Neural cell (in vitro differentiated cells): ENCODE results near the gene XAF1.

Source experiments
- EP300 ChIP-seq: fragments of 450-650 bp; conservative IDR thresholded peaks from 2 replicates; pipeline ENCODE4 v1.6.1; 2014; ENCODE audit warnings: antibody characterized with exemption, mild to moderate bottlenecking, moderate library complexity; ENCODE audit not compliant: poor library complexity, severe bottlenecking
- MXI1 ChIP-seq: fragments of 450-650 bp; conservative IDR thresholded peaks from 2 replicates; pipeline ENCODE4 v1.6.1; 2014; ENCODE audit warnings: antibody characterized with exemption, mild to moderate bottlenecking; ENCODE audit not compliant: poor library complexity, severe bottlenecking
- POLR2AphosphoS5 ChIP-seq: IDR thresholded peaks from 2 replicates; pipeline ENCODE4 v1.6.1; 2012
- RAD21 ChIP-seq: fragments of 450-650 bp; conservative IDR thresholded peaks from 2 replicates; pipeline ENCODE4 v1.6.1; 2014; ENCODE audit warnings: antibody characterized with exemption, mild to moderate bottlenecking, moderate library complexity
- SMC3 ChIP-seq: fragments of 450-650 bp; conservative IDR thresholded peaks from 2 replicates; pipeline ENCODE4 v1.6.1; 2014; ENCODE audit warnings: antibody characterized with exemption, mild to moderate bottlenecking, moderate library complexity; ENCODE audit not compliant: poor library complexity
- TAF1 ChIP-seq: IDR thresholded peaks from 2 replicates; pipeline ENCODE4 v1.6.1; 2012; ENCODE audit warnings: low read depth
- TF ChIP-seq, protein P1 (sequence below): fragments of 450-650 bp; IDR thresholded peaks from 2 replicates; pipeline ENCODE4 v1.5.1; 2014; ENCODE audit warnings: antibody characterized with exemption, mild to moderate bottlenecking, moderate library complexity; ENCODE audit not compliant: poor library complexity, severe bottlenecking
- TF ChIP-seq, protein P2 (sequence below): IDR thresholded peaks from 2 replicates; pipeline ENCODE4 v1.6.1; 2012; ENCODE audit warnings: borderline replicate concordance

DNA sequence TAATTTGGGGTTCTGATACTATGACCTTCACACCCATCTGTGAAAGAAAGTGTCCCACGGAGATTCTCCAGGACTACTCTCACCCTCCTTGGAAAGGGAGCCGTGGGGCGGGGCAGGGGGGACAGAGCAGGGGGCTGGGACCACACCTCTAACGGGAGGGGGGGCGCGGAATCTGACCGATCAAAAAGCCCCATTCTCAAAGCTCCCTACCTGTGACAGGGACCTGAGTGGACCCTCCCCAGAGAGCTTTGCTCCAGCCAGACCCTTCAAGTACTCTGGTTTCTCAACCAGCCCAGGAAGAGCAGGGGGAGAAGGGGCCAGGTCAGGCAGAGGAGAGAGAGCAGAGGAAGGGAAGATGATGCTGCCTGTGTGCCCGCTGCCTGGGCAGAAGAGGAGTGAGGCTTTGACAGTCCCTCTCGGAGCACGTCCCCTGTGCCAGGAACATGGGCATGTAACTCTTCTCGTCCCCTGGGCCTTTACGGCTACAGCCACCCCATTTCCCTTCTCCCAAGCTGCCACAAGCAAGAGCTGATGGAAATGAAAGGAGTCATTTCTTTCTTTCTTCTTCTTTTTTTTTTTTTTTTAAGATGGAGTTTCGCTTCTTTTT lies 682 bp downstream of the XAF1 start:
- TF ChIP-seq, protein P1, sequence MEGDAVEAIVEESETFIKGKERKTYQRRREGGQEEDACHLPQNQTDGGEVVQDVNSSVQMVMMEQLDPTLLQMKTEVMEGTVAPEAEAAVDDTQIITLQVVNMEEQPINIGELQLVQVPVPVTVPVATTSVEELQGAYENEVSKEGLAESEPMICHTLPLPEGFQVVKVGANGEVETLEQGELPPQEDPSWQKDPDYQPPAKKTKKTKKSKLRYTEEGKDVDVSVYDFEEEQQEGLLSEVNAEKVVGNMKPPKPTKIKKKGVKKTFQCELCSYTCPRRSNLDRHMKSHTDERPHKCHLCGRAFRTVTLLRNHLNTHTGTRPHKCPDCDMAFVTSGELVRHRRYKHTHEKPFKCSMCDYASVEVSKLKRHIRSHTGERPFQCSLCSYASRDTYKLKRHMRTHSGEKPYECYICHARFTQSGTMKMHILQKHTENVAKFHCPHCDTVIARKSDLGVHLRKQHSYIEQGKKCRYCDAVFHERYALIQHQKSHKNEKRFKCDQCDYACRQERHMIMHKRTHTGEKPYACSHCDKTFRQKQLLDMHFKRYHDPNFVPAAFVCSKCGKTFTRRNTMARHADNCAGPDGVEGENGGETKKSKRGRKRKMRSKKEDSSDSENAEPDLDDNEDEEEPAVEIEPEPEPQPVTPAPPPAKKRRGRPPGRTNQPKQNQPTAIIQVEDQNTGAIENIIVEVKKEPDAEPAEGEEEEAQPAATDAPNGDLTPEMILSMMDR, result no peak
- TF ChIP-seq MXI1, result no peak
- no peak for TF ChIP-seq EP300
- TF ChIP-seq, protein P2, sequence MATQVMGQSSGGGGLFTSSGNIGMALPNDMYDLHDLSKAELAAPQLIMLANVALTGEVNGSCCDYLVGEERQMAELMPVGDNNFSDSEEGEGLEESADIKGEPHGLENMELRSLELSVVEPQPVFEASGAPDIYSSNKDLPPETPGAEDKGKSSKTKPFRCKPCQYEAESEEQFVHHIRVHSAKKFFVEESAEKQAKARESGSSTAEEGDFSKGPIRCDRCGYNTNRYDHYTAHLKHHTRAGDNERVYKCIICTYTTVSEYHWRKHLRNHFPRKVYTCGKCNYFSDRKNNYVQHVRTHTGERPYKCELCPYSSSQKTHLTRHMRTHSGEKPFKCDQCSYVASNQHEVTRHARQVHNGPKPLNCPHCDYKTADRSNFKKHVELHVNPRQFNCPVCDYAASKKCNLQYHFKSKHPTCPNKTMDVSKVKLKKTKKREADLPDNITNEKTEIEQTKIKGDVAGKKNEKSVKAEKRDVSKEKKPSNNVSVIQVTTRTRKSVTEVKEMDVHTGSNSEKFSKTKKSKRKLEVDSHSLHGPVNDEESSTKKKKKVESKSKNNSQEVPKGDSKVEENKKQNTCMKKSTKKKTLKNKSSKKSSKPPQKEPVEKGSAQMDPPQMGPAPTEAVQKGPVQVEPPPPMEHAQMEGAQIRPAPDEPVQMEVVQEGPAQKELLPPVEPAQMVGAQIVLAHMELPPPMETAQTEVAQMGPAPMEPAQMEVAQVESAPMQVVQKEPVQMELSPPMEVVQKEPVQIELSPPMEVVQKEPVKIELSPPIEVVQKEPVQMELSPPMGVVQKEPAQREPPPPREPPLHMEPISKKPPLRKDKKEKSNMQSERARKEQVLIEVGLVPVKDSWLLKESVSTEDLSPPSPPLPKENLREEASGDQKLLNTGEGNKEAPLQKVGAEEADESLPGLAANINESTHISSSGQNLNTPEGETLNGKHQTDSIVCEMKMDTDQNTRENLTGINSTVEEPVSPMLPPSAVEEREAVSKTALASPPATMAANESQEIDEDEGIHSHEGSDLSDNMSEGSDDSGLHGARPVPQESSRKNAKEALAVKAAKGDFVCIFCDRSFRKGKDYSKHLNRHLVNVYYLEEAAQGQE, result no peak
- no peak for TF ChIP-seq SMC3
- TF ChIP-seq POLR2AphosphoS5, result no peak
- no peak for TF ChIP-seq RAD21
- TF ChIP-seq TAF1, result no peak
